Measurements from ENCODE around the gene STIMATE. TPM values are rescaled to one million over a fixed set of nuclear protein-coding genes. Genes with fewer than 3 reads are reported as not detected.

STIMATE gene
- polyA plus RNA-seq, 6 donors from 2014 or later: 3.6 to 10.2 (median 5.9) TPM

DNA sequence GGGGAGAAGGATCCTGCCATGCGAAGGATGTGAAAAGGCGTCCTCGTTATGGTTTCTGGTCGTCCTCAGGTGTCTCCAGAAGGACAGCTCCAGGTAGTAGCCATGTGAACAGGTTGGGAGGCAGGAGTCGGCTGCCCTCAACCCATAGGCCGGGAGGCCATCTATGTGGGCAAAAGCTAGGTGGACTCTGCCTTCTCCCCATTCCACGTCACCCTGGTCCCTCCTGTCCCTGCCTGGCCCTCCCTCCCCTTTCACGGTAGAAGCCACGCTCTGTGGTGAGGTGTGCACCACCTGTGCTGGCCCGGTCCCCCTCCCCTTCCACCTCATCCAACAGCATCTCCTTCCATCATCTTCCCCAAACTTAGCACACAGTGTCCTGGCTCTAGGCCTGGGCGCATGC, 86.4 kb downstream of the STIMATE start:
- H3K36me3 Mint-ChIP-seq: no peaks in the 10 kb centered on the region
- H3K27me3 Mint-ChIP-seq: no peaks in the 10 kb centered on the region
- H3K9me3 Mint-ChIP-seq: peaks cover 0 to 2% (median 0%) of the 10 kb centered on the region in 7 donors
- DNase-seq: no peak
- H3K27ac Mint-ChIP-seq: peak overlapping the region in 1 of 6 donors; percentile 62
- no peak overlapping the region for H3K4me3 Mint-ChIP-seq
- ATAC-seq (ENCODE audit: low read depth in 2 of 2): no peak
- H3K4me1 Mint-ChIP-seq: no peaks in the 10 kb centered on the region

DNA sequence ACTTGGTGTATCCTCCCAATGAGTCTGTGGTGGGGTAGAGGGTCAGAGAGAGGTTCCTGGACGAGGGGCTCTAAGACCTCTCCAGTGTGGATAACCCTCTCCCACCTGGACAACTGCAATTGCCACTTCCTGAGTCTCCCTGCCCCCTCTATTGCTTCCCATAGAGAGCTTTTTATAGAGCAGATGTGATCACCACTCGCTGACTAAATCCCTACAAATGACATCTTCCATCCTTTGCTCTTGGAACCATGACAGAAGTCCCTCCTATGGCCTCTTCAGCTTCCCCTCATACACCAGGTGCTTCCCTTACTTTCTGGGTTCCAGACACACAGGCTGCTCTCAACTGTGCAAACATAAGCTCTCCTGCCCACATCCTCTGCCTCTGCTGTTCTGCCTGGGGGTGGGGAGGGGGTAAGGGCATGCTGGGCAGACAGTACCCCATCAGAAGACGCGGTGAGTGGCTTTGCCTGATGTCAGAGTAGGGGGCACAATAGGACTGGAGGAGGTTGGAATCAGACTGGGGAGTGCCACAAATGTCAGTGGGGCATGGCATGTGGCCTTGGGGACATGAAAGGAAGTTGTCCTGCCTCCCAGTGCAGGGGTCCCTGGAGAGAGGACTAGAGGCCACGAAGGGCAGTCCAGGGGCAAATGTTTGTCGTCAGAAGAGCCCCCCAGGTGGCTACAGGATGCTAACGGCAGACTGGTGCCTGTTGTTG, 87.5 kb downstream of the STIMATE start:
- Mint-ChIP-seq H3K4me1 (no peaks in the 10 kb centered on the region), H3K4me3 (no peak overlapping the region), H3K27me3 (no peaks in the 10 kb centered on the region), H3K36me3 (no peaks in the 10 kb centered on the region), H3K9me3 (peaks cover 0 to 2% (median 0%) of the 10 kb centered on the region in 7 donors), H3K27ac (peak overlapping the region in 2 of 6 donors; percentile 16 to 51)
- DNase-seq: no peak
- ATAC-seq (ENCODE audit: low read depth in 2 of 2): no peak

- H3K27me3 Mint-ChIP-seq: no peaks in the 10 kb centered on the region
- H3K36me3 Mint-ChIP-seq: no peaks in the 10 kb centered on the region
- H3K4me1 Mint-ChIP-seq: no peaks in the 10 kb centered on the region
- DNase-seq (no peak), ATAC-seq (ENCODE audit: low read depth in 2 of 2) (no peak)
- H3K4me3 Mint-ChIP-seq: no peak overlapping the region
- H3K27ac Mint-ChIP-seq: peak overlapping the region in 2 of 6 donors; percentile 1 to 4
- H3K9me3 Mint-ChIP-seq: peaks cover 0 to 2% (median 0%) of the 10 kb centered on the region in 7 donors
These were observed 88.2 kb downstream of the STIMATE start for GRCh38 chr3:52809149-52809548.

DNA sequence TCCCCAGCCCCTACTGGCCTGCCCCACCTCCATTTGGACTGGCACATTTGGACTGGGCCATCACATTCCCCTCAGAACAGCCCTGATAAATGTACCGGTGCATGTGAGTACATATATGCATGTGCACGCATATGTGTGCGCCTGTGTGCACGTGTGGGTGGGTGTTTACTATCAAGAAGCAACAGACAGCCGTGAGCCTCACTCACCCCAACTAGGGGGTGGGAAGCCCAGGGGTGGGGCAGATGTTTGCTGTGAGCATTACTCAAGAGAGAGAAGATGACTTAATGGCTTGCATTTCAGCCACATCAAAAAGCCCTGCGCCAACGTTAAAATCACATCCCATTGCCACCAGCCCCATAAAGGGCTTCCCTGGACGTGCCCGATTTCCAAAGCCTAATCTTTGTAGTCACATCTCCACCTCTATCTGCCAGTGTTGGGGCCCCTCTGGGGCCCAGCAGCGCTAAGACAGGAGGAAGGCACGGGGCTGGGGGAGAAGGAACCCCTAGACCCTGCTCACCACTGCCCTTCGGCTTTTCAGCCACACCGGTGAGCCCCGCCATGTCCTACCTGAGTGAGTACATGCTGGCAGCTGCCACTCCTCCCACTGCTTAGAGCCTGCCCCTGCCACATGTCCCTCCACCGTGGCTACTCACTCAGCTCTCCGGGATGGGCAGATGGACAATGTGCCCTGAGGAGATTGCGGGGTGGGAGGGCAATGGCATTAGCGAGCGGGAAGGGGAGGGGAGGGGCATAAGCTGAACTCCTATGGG, 91.9 kb downstream of the STIMATE start:
- H3K4me3 Mint-ChIP-seq: no peak overlapping the region
- DNase-seq: no peak
- H3K4me1 Mint-ChIP-seq: no peaks in the 10 kb centered on the region
- no peaks in the 10 kb centered on the region for H3K27me3 Mint-ChIP-seq
- ATAC-seq (ENCODE audit: low read depth in 2 of 2): no peak
- H3K36me3 Mint-ChIP-seq: no peaks in the 10 kb centered on the region
- no peak overlapping the region for H3K27ac Mint-ChIP-seq
- H3K9me3 Mint-ChIP-seq: peaks cover 0 to 2% (median 0%) of the 10 kb centered on the region in 7 donors

DNA sequence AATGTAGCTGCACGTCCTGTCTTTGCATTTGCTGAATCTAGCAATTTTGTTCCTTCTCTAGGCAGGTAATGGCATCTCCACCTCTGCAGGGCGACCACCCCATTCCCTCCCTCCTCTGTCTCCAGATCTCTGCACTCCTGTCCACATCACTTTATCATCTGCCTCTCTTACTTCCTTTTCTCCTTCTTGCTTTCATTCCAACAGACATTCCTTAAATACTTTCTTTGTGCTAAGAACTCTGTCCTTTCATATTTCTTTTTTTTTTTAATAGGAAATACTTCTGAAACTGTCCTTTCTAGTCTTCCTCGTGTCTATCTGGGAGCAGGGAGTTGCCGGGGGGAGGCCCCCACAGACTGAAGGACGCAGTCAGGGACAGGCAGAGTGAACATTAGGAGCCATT, 95.5 kb downstream of the STIMATE start:
- H3K9me3 Mint-ChIP-seq: no peaks in the 10 kb centered on the region
- DNase-seq (no peak), ATAC-seq (ENCODE audit: low read depth in 2 of 2) (no peak)
- no peak overlapping the region for H3K4me3 Mint-ChIP-seq
- H3K27ac Mint-ChIP-seq: no peak overlapping the region
- H3K36me3 Mint-ChIP-seq: no peaks in the 10 kb centered on the region
- H3K4me1 Mint-ChIP-seq: no peaks in the 10 kb centered on the region
- H3K27me3 Mint-ChIP-seq: no peaks in the 10 kb centered on the region

GRCh38 chr3:52800079-52800478, 97.3 kb downstream of the STIMATE start:
- no peaks in the 10 kb centered on the region for H3K36me3 Mint-ChIP-seq
- H3K27me3 Mint-ChIP-seq: no peaks in the 10 kb centered on the region
- no peak for ATAC-seq (ENCODE audit: low read depth in 2 of 2)
- no peak for DNase-seq
- H3K4me3 Mint-ChIP-seq: no peak overlapping the region
- no peaks in the 10 kb centered on the region for H3K4me1 Mint-ChIP-seq
- no peak overlapping the region for H3K27ac Mint-ChIP-seq
- H3K9me3 Mint-ChIP-seq: peaks cover 0 to 2% (median 0%) of the 10 kb centered on the region in 7 donors

DNA sequence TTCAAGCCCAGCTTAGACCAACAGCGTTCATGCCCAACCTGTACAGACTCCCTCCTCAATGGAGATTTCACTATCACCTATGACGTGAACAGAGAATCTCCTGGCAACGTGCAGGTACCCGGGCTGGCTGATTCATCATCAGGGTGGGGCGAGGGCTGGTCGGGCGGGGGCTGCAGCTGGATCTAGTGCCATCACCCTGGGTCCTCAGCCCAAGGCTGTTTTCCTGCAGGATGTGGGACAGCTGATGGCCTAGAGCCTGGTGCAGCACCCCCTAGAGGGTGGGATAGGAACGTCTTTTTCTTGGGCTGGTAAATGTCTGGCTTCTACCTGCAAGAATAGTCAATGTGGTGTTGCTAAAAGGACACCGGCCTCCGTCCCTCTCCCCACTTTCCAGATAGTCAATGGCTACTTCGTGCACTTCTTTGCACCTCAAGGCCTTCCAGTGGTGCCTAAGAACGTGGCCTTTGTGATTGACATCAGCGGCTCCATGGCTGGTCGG, 98.3 kb downstream of the STIMATE start:
- no peak overlapping the region for H3K4me3 Mint-ChIP-seq
- no peaks in the 10 kb centered on the region for H3K4me1 Mint-ChIP-seq
- peaks cover 0 to 2% (median 0%) of the 10 kb centered on the region in 7 donors for H3K9me3 Mint-ChIP-seq
- H3K27ac Mint-ChIP-seq: peak overlapping the region in 1 of 6 donors; percentile 58
- no peaks in the 10 kb centered on the region for H3K36me3 Mint-ChIP-seq
- DNase-seq: no peak
- no peaks in the 10 kb centered on the region for H3K27me3 Mint-ChIP-seq
- ATAC-seq (ENCODE audit: low read depth in 2 of 2): peak in 1 of 2 donors; percentile 28

GRCh38 chr3:52798376-52798977, 98.9 kb downstream of the STIMATE start:
- H3K27ac Mint-ChIP-seq: peak overlapping the region in 1 of 6 donors; percentile 58
- DNase-seq (no peak), ATAC-seq (ENCODE audit: low read depth in 2 of 2) (no peak)
- H3K9me3 Mint-ChIP-seq: peaks cover 0 to 2% (median 0%) of the 10 kb centered on the region in 7 donors
- no peaks in the 10 kb centered on the region for H3K27me3 Mint-ChIP-seq
- H3K4me3 Mint-ChIP-seq: no peak overlapping the region
- H3K36me3 Mint-ChIP-seq: no peaks in the 10 kb centered on the region
- H3K4me1 Mint-ChIP-seq: peaks cover 0 to 2% (median 0%) of the 10 kb centered on the region in 3 donors

DNA sequence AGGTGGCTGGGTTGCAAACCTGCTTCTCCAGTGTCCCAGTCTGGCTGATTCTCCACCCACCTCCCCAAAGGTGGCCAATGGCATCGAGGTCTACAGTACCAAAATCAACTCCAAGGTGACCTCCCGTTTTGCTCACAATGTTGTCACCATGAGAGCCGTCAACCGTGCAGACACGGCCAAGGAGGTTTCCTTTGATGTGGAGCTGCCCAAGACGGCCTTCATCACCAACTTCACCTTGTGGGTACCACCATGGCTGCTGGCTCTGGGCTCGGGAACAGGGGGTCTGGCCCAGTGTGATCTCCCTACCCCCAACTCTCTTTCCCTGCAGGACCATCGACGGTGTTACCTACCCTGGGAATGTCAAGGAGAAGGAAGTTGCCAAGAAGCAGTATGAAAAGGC, 100.9 kb downstream of the STIMATE start:
- no peak for ATAC-seq (ENCODE audit: low read depth in 2 of 2)
- no peak for DNase-seq
- H3K27me3 Mint-ChIP-seq: no peaks in the 10 kb centered on the region
- no peaks in the 10 kb centered on the region for H3K36me3 Mint-ChIP-seq
- no peak overlapping the region for H3K4me3 Mint-ChIP-seq
- H3K9me3 Mint-ChIP-seq: peaks cover 0 to 2% (median 0%) of the 10 kb centered on the region in 7 donors
- peaks cover 0 to 2% (median 0%) of the 10 kb centered on the region in 3 donors for H3K4me1 Mint-ChIP-seq
- H3K27ac Mint-ChIP-seq: no peak overlapping the region

DNA sequence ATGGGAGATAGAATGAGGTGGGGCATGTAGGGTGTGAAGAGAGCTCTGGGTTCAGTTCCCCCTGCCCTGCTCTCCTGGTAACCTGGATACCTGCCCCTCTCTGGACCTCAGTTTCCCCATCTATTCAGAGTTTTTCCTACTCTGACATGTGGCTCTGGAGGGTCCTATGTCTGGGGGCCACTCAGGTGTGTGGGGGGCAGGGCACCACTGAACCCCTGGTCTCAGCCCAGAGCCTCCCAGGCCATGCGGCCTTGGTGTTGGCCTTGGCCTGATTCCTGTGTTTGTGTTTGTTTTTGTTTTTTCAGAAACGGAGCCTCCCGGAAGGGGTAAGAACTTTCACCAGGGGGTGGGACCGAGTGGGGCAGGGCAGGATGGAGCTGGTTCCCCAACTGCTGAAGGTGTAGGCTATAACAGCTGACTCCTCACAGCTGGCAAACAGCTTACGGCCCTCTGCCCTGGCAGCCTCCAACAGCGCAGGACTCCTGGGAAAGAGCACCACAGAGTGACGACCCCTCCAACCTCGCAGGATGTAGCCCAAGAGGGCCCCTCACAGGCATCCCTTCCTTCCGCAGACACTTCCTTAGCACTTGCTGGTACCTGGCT, 101.9 kb downstream of the STIMATE start:
- no peak overlapping the region for H3K4me3 Mint-ChIP-seq

GRCh38 chr3:52794612-52795099, 102.7 kb downstream of the STIMATE start, which contains the start of gene ITIH3:
TSS of gene ITIH3 (plus strand) at chr3:52794796. CDS start at chr3:52794804, 8 bp downstream.
- no peaks in the 10 kb centered on the region for H3K36me3 Mint-ChIP-seq
- H3K4me1 Mint-ChIP-seq: peaks cover 0 to 2% (median 0%) of the 10 kb centered on the region in 3 donors
- H3K4me3 Mint-ChIP-seq: no peak within 1 kb of the TSS
- H3K27me3 Mint-ChIP-seq: no peaks in the 10 kb centered on the region
- H3K9me3 Mint-ChIP-seq: peaks cover 0 to 2% (median 0%) of the 10 kb centered on the region in 7 donors
- DNase-seq: no peak
- no peak for ATAC-seq (ENCODE audit: low read depth in 2 of 2)
- peak within 1 kb of the TSS in 2 of 6 donors; percentile 64 to 78 for H3K27ac Mint-ChIP-seq

More for the DNA sequence above, 101.9 kb downstream of the STIMATE start:
- peaks cover 0 to 2% (median 0%) of the 10 kb centered on the region in 3 donors for H3K4me1 Mint-ChIP-seq
- peaks cover 0 to 2% (median 0%) of the 10 kb centered on the region in 7 donors for H3K9me3 Mint-ChIP-seq
- no peaks in the 10 kb centered on the region for H3K27me3 Mint-ChIP-seq
- H3K36me3 Mint-ChIP-seq: no peaks in the 10 kb centered on the region
- H3K27ac Mint-ChIP-seq: peak overlapping the region in 1 of 6 donors; percentile 64
- DNase-seq (no peak), ATAC-seq (ENCODE audit: low read depth in 2 of 2) (no peak)

- H3K27me3 Mint-ChIP-seq: no peaks in the 10 kb centered on the region
- no peak for ATAC-seq (ENCODE audit: low read depth in 2 of 2)
- H3K4me3 Mint-ChIP-seq: no peak overlapping the region
- no peak for DNase-seq
- no peaks in the 10 kb centered on the region for H3K36me3 Mint-ChIP-seq
- peak overlapping the region in 1 of 6 donors; percentile 78 for H3K27ac Mint-ChIP-seq
- H3K9me3 Mint-ChIP-seq: peaks cover 0 to 2% (median 0%) of the 10 kb centered on the region in 7 donors
- peaks cover 0 to 2% (median 0%) of the 10 kb centered on the region in 3 donors for H3K4me1 Mint-ChIP-seq
These were observed 103.4 kb downstream of the STIMATE start for GRCh38 chr3:52793702-52794611.

Data from naive B cell (primary cell).